K562 (cell line): Measurements from ENCODE around the gene STX12. TPM values are rescaled to one million over a fixed set of nuclear protein-coding genes. Genes with fewer than 3 reads are reported as not detected.

ENCODE experiments used
- CC2D1A ChIP-seq: fragments of 450-650 bp; IDR thresholded peaks from 2 replicates; pipeline ENCODE4 v1.6.1; 2017; ENCODE audit warnings: mild to moderate bottlenecking
- FUS ChIP-seq: fragments of 200-400 bp; formaldehyde crosslinking; optimal IDR thresholded peaks from 2 replicates; pipeline ENCODE3; 2017; ENCODE audit warnings: low read depth, low read length
- HDAC1 ChIP-seq, 2 experiments: fragments of 450-650 bp; IDR thresholded peaks; 2 replicates each; pipeline ENCODE4 v1.6.1; 2016 to 2017; ENCODE audit warnings: inconsistent platforms in 1 of 2, mild to moderate bottlenecking in 1 of 2, moderate library complexity in 1 of 2
- HMG20A ChIP-seq: fragments of 450-650 bp; formaldehyde crosslinking; conservative IDR thresholded peaks from 2 replicates; pipeline ENCODE4 v1.4.0; 2020; ENCODE audit warnings: mild to moderate bottlenecking, mixed read lengths
- KDM1A ChIP-seq, 2 experiments: fragments of 450-650 bp; IDR thresholded peaks; 2 replicates each; pipeline ENCODE4 v1.6.1; 2016; ENCODE audit warnings: mild to moderate bottlenecking in 2 of 2
- MTA2 ChIP-seq: fragments of 450-650 bp; IDR thresholded peaks from 2 replicates; pipeline ENCODE4 v1.6.1; 2016; ENCODE audit warnings: low read depth
- SNRNP70 ChIP-seq: fragments of 200-400 bp; formaldehyde crosslinking; optimal IDR thresholded peaks from 2 replicates; pipeline ENCODE3; 2017; ENCODE audit warnings: low read depth, low read length
- TAF1 ChIP-seq: IDR thresholded peaks from 2 replicates; pipeline ENCODE4 v1.6.1; 2011; ENCODE audit warnings: mild to moderate bottlenecking, low read length, moderate library complexity; ENCODE audit not compliant: insufficient read depth, control insufficient read depth, severe bottlenecking; ENCODE audit errors: extremely low read depth
- ZNF408 ChIP-seq: fragments of 250-450 bp; sonication (Bioruptor Pico); IDR thresholded peaks from 2 replicates; pipeline ENCODE4 v1.4.0; 2020; ENCODE audit warnings: low read depth, mild to moderate bottlenecking, moderate library complexity
- ZNF699 ChIP-seq: fragments of 250-450 bp; sonication (Bioruptor Pico); IDR thresholded peaks from 2 replicates; pipeline ENCODE4 v1.8.0; 2021; ENCODE audit warnings: mild to moderate bottlenecking, moderate library complexity; ENCODE audit not compliant: insufficient replicate concordance
- ZNF785 ChIP-seq: fragments of 250-450 bp; sonication (Bioruptor Pico); IDR thresholded peaks from 2 replicates; pipeline ENCODE4 v1.4.0; 2020; ENCODE audit warnings: mild to moderate bottlenecking
- ZSCAN29 ChIP-seq: fragments of 450-650 bp; IDR thresholded peaks from 2 replicates; pipeline ENCODE4 v1.6.1; 2017
- polyA plus RNA-seq, 8 experiments: library from polyadenylated mRNA; depleted of rRNA in 4 of 8; stranded (reverse) in 5 of 8; unstranded in 3 of 8; fragments of >200 nt; fragmentation: Nextera tagmentation in 2 of 8; fragmentation: Illumina TruSeq in 1 of 8; extraction: Ambion mirVana in 2 of 8; extraction: Trizol in 1 of 8; gene quantifications; 2 replicates each; pipeline versions ENCODE4 v1.2.1 to v1.2.3, GENCODE V29; 2011 to 2014; ENCODE audit warnings: inconsistent platforms in 1 of 8, missing spikeins in 1 of 8
- total RNA-seq, 7 experiments: library from RNA; depleted of rRNA in 6 of 7; stranded (reverse); fragments of >200 nt in 6 of 7; fragmentation: Illumina TruSeq in 2 of 7; extraction: Trizol in 2 of 7; gene quantifications; 2 replicates each; pipeline versions ENCODE4 v1.2.1 to v1.2.3, GENCODE V29; 2011 to 2021; ENCODE audit warnings: low replicate concordance in 1 of 7
- TF ChIP-seq, protein P1 (sequence below): fragments of 450-650 bp; formaldehyde crosslinking; conservative IDR thresholded peaks from 2 replicates; pipeline ENCODE4 v1.4.0; 2022; ENCODE audit warnings: mild to moderate bottlenecking, missing genetic modification characterization
- TF ChIP-seq, protein P2 (sequence below): fragments of 450-650 bp; IDR thresholded peaks from one replicate; pipeline ENCODE4 v1.6.1; 2018; ENCODE audit warnings: mild to moderate bottlenecking, moderate library complexity; ENCODE audit not compliant: partially characterized antibody
- TF ChIP-seq, protein P3 (sequence below): fragments of 250-450 bp; sonication (Bioruptor Pico); IDR thresholded peaks from 2 replicates; pipeline ENCODE4 v1.4.0; 2020; ENCODE audit warnings: borderline replicate concordance
- TF ChIP-seq, protein P4 (sequence below): fragments of 450-650 bp; formaldehyde crosslinking; IDR thresholded peaks from 2 replicates; pipeline ENCODE4 v1.4.0; 2022; ENCODE audit warnings: missing genetic modification characterization
- TF ChIP-seq, protein P5 (sequence below): fragments of 450-650 bp; IDR thresholded peaks from 2 replicates; pipeline ENCODE4 v1.6.1; 2016; ENCODE audit warnings: missing biosample characterization, missing genetic modification characterization
- TF ChIP-seq, protein P6 (sequence below), 2 experiments: fragments of 150-350 bp in 1 of 2; IDR thresholded peaks; 2 replicates each; pipeline ENCODE4 v1.6.1; 2012 to 2016; ENCODE audit warnings: low read depth in 2 of 2, low read length in 2 of 2, mild to moderate bottlenecking in 1 of 2, moderate library complexity in 1 of 2

The STX12 gene
- total and polyA plus RNA-seq, 9 of the 15 experiments (the other 6 are each of a cell fraction or from before 2014, with no cell fraction given): 16.9 to 31.3 (median 25.7) TPM

DNA sequence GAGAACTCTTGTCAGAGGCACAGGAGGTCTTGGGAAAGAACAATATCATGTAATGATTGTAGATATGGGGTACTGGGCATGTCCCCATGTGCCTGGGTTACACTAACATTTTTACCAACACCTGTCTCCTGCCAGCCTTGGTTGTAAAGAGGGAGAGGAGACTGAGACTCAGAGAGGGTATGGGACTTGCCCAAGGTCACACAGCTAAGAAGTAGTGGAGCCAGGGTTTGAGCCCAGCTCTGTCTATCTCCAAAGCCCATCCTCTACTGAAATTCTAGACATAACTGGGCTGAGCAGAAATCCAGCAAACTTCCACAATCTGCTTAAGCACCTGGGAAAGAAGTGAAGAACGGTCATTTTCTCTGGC lies 96.7 kb downstream of the STX12 start (continued):
- TF ChIP-seq ZSCAN29 (no peak), HMG20A (CRISPR knock-in tag) (no peak), FUS (no peak), ZNF408 (CRISPR knock-in tag) (no peak), ZNF785 (CRISPR knock-in tag) (no peak), HDAC1 (IDR thresholded peaks at IDR 0.05) (0 out of 4 replicates have a peak, but pooled peaks of 1 of the 2 experiments have one; percentile 15), KDM1A (IDR thresholded peaks at IDR 0.05) (peak; percentile 81 to 87), TAF1 (no peak), CC2D1A (no peak), MTA2 (no peak), SNRNP70 (no peak), ZNF699 (CRISPR knock-in tag) (no peak)
- TF ChIP-seq, protein P1, sequence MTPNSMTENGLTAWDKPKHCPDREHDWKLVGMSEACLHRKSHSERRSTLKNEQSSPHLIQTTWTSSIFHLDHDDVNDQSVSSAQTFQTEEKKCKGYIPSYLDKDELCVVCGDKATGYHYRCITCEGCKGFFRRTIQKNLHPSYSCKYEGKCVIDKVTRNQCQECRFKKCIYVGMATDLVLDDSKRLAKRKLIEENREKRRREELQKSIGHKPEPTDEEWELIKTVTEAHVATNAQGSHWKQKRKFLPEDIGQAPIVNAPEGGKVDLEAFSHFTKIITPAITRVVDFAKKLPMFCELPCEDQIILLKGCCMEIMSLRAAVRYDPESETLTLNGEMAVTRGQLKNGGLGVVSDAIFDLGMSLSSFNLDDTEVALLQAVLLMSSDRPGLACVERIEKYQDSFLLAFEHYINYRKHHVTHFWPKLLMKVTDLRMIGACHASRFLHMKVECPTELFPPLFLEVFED: no peak
- TF ChIP-seq, protein P2, sequence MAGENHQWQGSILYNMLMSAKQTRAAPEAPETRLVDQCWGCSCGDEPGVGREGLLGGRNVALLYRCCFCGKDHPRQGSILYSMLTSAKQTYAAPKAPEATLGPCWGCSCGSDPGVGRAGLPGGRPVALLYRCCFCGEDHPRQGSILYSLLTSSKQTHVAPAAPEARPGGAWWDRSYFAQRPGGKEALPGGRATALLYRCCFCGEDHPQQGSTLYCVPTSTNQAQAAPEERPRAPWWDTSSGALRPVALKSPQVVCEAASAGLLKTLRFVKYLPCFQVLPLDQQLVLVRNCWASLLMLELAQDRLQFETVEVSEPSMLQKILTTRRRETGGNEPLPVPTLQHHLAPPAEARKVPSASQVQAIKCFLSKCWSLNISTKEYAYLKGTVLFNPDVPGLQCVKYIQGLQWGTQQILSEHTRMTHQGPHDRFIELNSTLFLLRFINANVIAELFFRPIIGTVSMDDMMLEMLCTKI: no peak
- TF ChIP-seq, protein P3, sequence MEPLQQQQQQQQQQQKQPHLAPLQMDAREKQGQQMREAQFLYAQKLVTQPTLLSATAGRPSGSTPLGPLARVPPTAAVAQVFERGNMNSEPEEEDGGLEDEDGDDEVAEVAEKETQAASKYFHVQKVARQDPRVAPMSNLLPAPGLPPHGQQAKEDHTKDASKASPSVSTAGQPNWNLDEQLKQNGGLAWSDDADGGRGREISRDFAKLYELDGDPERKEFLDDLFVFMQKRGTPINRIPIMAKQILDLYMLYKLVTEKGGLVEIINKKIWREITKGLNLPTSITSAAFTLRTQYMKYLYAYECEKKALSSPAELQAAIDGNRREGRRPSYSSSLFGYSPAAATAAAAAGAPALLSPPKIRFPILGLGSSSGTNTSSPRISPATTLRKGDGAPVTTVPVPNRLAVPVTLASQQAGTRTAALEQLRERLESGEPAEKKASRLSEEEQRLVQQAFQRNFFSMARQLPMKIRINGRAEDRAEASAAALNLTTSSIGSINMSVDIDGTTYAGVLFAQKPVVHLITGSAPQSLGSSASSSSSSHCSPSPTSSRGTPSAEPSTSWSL (CRISPR knock-in tag): no peak
- TF ChIP-seq, protein P4, sequence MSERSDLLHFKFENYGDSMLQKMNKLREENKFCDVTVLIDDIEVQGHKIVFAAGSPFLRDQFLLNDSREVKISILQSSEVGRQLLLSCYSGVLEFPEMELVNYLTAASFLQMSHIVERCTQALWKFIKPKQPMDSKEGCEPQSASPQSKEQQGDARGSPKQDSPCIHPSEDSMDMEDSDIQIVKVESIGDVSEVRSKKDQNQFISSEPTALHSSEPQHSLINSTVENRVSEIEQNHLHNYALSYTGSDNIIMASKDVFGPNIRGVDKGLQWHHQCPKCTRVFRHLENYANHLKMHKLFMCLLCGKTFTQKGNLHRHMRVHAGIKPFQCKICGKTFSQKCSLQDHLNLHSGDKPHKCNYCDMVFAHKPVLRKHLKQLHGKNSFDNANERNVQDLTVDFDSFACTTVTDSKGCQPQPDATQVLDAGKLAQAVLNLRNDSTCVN (CRISPR knock-in tag): no peak
- TF ChIP-seq, protein P5, sequence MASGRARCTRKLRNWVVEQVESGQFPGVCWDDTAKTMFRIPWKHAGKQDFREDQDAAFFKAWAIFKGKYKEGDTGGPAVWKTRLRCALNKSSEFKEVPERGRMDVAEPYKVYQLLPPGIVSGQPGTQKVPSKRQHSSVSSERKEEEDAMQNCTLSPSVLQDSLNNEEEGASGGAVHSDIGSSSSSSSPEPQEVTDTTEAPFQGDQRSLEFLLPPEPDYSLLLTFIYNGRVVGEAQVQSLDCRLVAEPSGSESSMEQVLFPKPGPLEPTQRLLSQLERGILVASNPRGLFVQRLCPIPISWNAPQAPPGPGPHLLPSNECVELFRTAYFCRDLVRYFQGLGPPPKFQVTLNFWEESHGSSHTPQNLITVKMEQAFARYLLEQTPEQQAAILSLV: no peak
- TF ChIP-seq, protein P6, sequence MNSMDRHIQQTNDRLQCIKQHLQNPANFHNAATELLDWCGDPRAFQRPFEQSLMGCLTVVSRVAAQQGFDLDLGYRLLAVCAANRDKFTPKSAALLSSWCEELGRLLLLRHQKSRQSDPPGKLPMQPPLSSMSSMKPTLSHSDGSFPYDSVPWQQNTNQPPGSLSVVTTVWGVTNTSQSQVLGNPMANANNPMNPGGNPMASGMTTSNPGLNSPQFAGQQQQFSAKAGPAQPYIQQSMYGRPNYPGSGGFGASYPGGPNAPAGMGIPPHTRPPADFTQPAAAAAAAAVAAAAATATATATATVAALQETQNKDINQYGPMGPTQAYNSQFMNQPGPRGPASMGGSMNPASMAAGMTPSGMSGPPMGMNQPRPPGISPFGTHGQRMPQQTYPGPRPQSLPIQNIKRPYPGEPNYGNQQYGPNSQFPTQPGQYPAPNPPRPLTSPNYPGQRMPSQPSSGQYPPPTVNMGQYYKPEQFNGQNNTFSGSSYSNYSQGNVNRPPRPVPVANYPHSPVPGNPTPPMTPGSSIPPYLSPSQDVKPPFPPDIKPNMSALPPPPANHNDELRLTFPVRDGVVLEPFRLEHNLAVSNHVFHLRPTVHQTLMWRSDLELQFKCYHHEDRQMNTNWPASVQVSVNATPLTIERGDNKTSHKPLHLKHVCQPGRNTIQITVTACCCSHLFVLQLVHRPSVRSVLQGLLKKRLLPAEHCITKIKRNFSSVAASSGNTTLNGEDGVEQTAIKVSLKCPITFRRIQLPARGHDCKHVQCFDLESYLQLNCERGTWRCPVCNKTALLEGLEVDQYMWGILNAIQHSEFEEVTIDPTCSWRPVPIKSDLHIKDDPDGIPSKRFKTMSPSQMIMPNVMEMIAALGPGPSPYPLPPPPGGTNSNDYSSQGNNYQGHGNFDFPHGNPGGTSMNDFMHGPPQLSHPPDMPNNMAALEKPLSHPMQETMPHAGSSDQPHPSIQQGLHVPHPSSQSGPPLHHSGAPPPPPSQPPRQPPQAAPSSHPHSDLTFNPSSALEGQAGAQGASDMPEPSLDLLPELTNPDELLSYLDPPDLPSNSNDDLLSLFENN (IDR thresholded peaks at IDR 0.05; ENCODE audit: low read depth in 2 of 2, low read length in 2 of 2): no peak
